Measurements from ENCODE around the gene XPR1.

Gene XPR1

GRCh38 chr1:180836449-180836848, 204.6 kb downstream of the XPR1 start:
- no peak overlapping the region for H3K9ac ChIP-seq (ENCODE audit: low read depth, low read length, poor library complexity, severe bottlenecking)
- H3K79me2 ChIP-seq (ENCODE audit: insufficient read depth, low read length): no peaks in the 10 kb centered on the region
- TF ChIP-seq CTCF (conservative IDR thresholded peaks at IDR 0.05; ENCODE audit: low read length): no peak
- no peak for TF ChIP-seq EZH2phosphoT487 (IDR thresholded peaks at IDR 0.05; ENCODE audit: borderline replicate concordance)
- peaks cover 14% of the 10 kb centered on the region; the same call in 1 of the 2 replicates for H3K9me3 ChIP-seq (ENCODE audit: insufficient read depth, low read depth, low read length)
- H3K4me3 ChIP-seq (ENCODE audit: low read length, poor library complexity, severe bottlenecking): no peak overlapping the region
- no peaks in the 10 kb centered on the region for H3K4me1 ChIP-seq (ENCODE audit: insufficient read depth, low read length, poor library complexity, severe bottlenecking)
- no peak overlapping the region for H2AFZ ChIP-seq (ENCODE audit: low read length)
- H3K4me2 ChIP-seq (ENCODE audit: low read depth, low read length, poor library complexity, severe bottlenecking): no peak overlapping the region
- no peaks in the 10 kb centered on the region for H3K27me3 ChIP-seq (ENCODE audit: insufficient read depth, low read length, poor library complexity, severe bottlenecking)
- no peaks in the 10 kb centered on the region for H3K9me2 ChIP-seq (replicated peaks; ENCODE audit: low read depth, low read length)
- H3K36me3 ChIP-seq (ENCODE audit: insufficient read depth, low read length): peaks cover 13% of the 10 kb centered on the region; the same call in 1 of the 2 replicates
- H3F3A ChIP-seq (ENCODE audit: low read depth): no peaks in the 10 kb centered on the region
- H4K20me1 ChIP-seq (ENCODE audit: insufficient read depth, low read length, poor library complexity, severe bottlenecking): no peaks in the 10 kb centered on the region

GRCh38 chr1:180837020-180837419, 205.2 kb downstream of the XPR1 start:
- no peak overlapping the region for H3K9ac ChIP-seq (ENCODE audit: low read depth, low read length, poor library complexity, severe bottlenecking)
- no peaks in the 10 kb centered on the region for H4K20me1 ChIP-seq (ENCODE audit: insufficient read depth, low read length, poor library complexity, severe bottlenecking)
- H2AFZ ChIP-seq (ENCODE audit: low read length): no peak overlapping the region
- peaks cover 14% of the 10 kb centered on the region; the same call in 1 of the 2 replicates for H3K9me3 ChIP-seq (ENCODE audit: insufficient read depth, low read depth, low read length)
- H3K9me2 ChIP-seq (replicated peaks; ENCODE audit: low read depth, low read length): no peaks in the 10 kb centered on the region
- no peaks in the 10 kb centered on the region for H3K27me3 ChIP-seq (ENCODE audit: insufficient read depth, low read length, poor library complexity, severe bottlenecking)
- no peaks in the 10 kb centered on the region for H3K4me1 ChIP-seq (ENCODE audit: insufficient read depth, low read length, poor library complexity, severe bottlenecking)
- H3K36me3 ChIP-seq (ENCODE audit: insufficient read depth, low read length): peaks cover 13% of the 10 kb centered on the region; the same call in 1 of the 2 replicates
- H3K4me2 ChIP-seq (ENCODE audit: low read depth, low read length, poor library complexity, severe bottlenecking): no peak overlapping the region
- H3K79me2 ChIP-seq (ENCODE audit: insufficient read depth, low read length): no peaks in the 10 kb centered on the region
- no peak overlapping the region for H3K4me3 ChIP-seq (ENCODE audit: low read length, poor library complexity, severe bottlenecking)
- H3F3A ChIP-seq (ENCODE audit: low read depth): no peaks in the 10 kb centered on the region
- no peak for TF ChIP-seq CTCF (conservative IDR thresholded peaks at IDR 0.05; ENCODE audit: low read length)
- TF ChIP-seq EZH2phosphoT487 (IDR thresholded peaks at IDR 0.05; ENCODE audit: borderline replicate concordance): no peak

GRCh38 chr1:180838535-180838934, 206.7 kb downstream of the XPR1 start:
- no peaks in the 10 kb centered on the region for H3F3A ChIP-seq (ENCODE audit: low read depth)
- no peak overlapping the region for H2AFZ ChIP-seq (ENCODE audit: low read length)
- no peak overlapping the region for H3K9ac ChIP-seq (ENCODE audit: low read depth, low read length, poor library complexity, severe bottlenecking)
- H3K4me3 ChIP-seq (ENCODE audit: low read length, poor library complexity, severe bottlenecking): no peak overlapping the region
- peaks cover 8% of the 10 kb centered on the region; the same call in 1 of the 2 replicates for H3K36me3 ChIP-seq (ENCODE audit: insufficient read depth, low read length)
- no peak overlapping the region for H3K4me2 ChIP-seq (ENCODE audit: low read depth, low read length, poor library complexity, severe bottlenecking)
- no peaks in the 10 kb centered on the region for H3K27me3 ChIP-seq (ENCODE audit: insufficient read depth, low read length, poor library complexity, severe bottlenecking)
- no peaks in the 10 kb centered on the region for H3K79me2 ChIP-seq (ENCODE audit: insufficient read depth, low read length)
- H3K9me2 ChIP-seq (replicated peaks; ENCODE audit: low read depth, low read length): no peaks in the 10 kb centered on the region
- no peaks in the 10 kb centered on the region for H3K4me1 ChIP-seq (ENCODE audit: insufficient read depth, low read length, poor library complexity, severe bottlenecking)
- peaks cover 4% of the 10 kb centered on the region; the same call in 1 of the 2 replicates for H3K9me3 ChIP-seq (ENCODE audit: insufficient read depth, low read depth, low read length)
- H4K20me1 ChIP-seq (ENCODE audit: insufficient read depth, low read length, poor library complexity, severe bottlenecking): no peaks in the 10 kb centered on the region
- TF ChIP-seq CTCF (conservative IDR thresholded peaks at IDR 0.05; ENCODE audit: low read length) (no peak), EZH2phosphoT487 (IDR thresholded peaks at IDR 0.05; ENCODE audit: borderline replicate concordance) (no peak)

Data from Loucy (cell line).